HG03439 (cell line): ENCODE results near the gene PIH1D2.
A peak's percentile ranks its signal among the peaks of the same experiment; 100 is the strongest.
"Not testable (repeated sequence)": the region's sequence is repeated elsewhere in the genome, so short reads cannot be mapped to it uniquely, and the experiment has no call there.

Source experiments
- ATAC-seq: cut with Tn5 transposase; IDR thresholded peaks from one replicate; pipeline ENCODE4 v1.9.1; 2021; ENCODE audit warnings: mild to moderate bottlenecking, moderate library complexity; ENCODE audit not compliant: unreplicated experiment

The PIH1D2 gene

DNA sequence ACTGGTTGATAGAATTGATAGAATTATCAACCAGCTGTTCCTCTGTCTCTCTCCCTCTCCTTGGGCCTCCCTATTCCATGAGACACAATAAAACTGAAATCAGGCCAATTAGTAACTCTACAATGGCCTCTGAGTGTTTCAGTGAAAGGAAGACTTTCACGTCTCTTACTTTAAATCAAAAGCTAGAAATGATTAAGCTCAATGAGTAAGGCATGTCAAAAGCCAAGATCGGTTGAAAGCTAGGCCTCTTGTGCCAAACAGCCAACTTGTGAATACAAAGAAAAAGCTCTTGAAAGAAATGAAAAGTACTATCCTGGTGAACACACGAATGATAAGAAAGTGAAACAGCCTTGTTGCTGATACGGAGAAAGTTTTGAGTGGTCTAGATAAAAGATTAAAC, 16.6 kb downstream of the PIH1D2 start:
- no peak for ATAC-seq

DNA sequence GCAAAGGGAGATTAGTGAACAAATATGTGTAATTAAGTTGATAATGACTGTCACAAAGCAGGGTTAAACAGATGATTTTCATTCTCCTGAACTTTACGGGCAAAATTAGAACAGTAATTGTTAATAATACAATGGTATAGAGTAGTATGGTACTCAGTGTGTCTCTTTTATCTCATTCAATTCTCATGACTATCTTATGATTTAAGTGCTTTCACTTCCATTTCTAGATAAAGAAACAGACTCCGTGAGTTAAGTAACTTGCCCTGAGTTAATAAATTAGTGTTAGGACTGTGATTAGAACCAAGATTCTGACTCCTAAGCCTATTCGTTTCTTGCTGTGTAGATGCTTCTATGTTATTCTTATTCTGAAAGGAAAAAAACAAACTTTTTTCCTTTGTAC, 22.0 kb downstream of the PIH1D2 start:
- ATAC-seq = no peak

- peak; percentile 69 for ATAC-seq
Measured at GRCh38 chr11:112050721-112051120, 23.1 kb downstream of the PIH1D2 start.

- no peak for ATAC-seq
Measured at GRCh38 chr11:112049777-112050176, 24.0 kb downstream of the PIH1D2 start.

DNA sequence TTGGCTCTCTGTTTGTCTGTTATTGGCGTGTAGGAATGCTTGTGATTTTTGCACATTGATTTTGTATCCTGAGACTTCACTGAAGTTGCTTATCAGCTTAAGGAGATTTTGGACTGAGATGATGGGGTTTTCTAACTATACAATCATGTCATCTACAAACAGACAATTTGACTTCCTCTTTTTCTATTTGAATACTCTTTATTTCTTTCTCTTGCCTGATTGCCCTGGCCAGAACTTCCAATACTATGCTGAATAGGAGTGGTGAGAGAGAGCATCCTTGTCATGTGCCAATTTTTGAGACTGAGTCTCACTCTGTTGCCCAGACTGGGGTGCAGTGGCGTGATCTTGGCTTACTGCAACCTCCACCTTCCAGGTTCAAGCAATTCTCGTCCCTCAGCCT, 25.6 kb downstream of the PIH1D2 start:
- ATAC-seq = not testable (repeated sequence)

- ATAC-seq = not testable (repeated sequence)
Measured at GRCh38 chr11:112046647-112047046, 27.2 kb downstream of the PIH1D2 start.

DNA sequence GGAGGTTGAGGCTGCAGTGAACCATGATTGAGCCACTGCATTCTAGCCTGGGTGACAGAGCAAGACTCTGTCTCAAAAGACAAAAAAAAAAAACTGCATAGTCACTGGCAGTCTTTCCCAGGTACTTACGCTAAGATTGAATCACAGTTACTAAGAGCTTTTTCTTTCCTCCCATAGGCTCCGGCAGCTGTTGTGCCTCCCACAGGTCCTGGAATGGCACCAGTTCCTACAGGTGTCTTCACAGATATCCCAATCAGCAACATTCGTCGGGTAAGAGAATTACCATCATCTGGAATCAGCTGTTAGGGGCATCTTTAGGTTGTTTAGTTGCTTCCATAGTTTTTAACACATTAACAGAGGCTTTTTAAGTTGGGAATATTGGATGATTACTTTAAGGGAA, 28.9 kb downstream of the PIH1D2 start:
- no peak for ATAC-seq

DNA sequence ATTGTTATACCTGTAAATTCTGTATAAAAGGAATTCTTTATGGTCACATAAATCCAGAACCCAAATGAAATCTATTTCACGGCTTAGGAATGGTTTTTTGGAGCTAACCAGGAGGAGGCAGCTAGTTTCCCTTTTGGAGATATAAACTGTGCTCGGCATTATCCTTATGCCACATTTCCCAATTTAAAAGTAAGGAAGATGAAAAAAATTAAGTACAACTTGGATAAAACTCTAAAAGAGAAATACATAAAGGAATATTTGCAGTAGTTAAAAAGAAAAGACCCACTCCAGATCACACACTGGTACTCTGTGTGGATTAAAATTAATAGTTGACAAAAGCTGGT, 30.9 kb downstream of the PIH1D2 start:
- ATAC-seq = no peak

GRCh38 chr11:112042161-112042960, 31.5 kb downstream of the PIH1D2 start:
- ATAC-seq = no peak

- ATAC-seq = no peak
Measured at GRCh38 chr11:112037527-112037926, 36.3 kb downstream of the PIH1D2 start.

- no peak for ATAC-seq
Measured at GRCh38 chr11:112033902-112034301, 39.9 kb downstream of the PIH1D2 start.

DNA sequence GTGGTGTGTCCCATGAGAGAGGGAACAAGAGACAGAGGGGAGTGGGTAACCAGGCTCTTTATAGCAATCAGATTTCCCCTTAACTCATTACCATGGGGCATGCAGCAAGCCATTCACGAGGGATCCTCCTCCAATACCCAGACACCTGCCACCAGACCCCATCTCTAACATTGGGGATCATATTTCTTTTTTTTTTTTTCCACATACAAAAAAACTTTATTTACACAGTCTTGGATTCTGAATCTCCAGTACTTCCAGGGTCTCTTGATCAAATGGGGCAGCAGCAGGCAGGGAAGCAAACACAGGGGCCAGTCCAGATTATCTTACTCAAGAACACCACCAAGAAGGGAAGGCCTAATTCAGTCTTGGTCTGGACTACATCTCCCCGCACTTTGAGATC, 44.4 kb downstream of the PIH1D2 start:
- no peak for ATAC-seq

DNA sequence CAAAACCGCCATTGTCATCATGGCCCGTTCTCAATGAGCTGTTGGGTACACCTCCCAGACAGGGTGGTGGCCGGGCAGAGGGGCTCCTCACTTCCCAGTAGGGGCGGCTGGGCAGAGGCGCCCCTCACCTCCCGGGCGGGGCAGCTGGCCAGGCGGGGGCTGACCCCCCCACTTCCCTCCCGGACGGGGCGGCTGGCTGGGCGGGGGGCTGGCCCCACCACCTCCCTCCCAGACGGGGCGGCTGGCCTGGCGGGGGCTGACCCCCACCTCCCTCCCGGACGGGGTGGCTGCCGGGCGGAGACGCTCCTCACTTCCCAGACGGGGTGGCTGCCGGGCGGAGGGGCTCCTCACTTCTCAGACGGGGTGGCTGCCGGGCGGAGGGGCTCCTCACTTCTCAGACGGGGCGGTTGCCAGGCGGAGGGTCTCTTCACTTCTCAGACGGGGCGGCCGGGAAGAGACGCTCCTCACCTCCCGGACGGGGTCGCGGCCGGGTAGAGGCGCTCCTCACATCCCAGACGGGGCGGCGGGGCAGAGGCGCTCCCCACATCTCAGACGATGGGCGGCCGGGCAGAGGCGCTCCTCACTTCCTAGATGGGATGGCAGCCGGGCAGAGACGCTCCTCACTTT, 46.9 kb downstream of the PIH1D2 start:
- ATAC-seq = not testable (repeated sequence)

DNA sequence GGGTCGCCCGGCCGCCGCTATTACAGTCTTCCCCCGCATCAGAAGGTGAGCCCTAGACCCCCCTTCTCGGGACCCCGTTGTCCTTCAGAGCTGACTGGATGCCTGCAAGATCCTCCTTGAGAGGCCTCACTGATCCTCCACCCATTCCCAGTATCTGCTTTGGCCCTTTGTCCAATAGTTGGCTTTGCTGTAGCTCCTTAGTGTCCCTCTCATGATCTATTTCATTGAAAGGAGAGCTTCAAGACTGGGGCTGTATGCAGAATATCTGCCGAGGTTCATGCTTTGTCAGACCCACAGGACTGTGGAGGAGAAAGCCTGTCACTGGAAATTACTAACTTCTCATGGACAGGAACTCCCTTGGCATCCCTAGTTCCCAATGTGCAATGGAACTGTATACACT, 48.1 kb downstream of the PIH1D2 start:
- ATAC-seq = no peak

DNA sequence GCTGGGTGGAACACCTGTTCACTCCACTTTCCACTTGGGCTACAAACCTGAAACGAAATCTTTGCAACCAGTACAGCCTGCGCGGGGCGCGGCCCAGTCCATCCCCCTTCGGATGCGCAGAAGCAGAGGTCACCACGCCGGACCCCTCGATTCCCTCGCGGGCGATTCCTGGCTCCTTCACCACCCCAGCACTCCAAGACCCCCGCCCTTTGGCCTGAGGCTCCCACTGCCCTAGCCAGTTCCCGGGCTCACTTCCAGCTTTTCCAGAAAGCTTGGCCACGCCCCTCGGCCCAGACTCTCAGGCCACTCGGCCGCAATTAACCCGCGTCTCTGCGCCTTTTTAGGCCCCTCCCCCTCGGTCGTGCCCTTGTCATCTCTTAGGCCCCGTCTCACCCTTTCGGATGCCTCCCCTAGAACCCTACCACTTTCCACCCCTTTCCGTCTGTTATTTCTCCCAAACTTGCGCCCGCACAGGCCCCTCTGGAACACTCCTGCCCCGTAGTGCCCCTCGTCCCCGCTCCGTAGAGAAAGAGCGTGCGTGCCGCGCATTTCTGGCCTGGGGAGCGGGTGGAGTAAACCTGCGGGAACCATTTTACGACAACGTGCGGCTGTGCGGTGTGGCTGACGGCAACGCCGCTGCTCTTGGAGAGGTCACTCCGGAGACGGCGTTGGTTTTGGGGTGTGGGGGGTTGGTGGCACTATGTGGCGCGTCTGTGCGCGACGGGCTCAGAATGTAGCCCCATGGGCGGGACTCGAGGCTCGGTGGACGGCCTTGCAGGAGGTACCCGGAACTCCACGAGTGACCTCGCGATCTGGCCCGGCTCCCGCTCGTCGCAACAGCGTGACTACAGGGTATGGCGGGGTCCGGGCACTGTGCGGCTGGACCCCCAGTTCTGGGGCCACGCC, 48.8 kb downstream of the PIH1D2 start, which contains the start of gene DLAT:
Gene DLAT (plus strand): TSS at position 636 of the 906 bp plus-strand sequence. CDS start 65 bp downstream, at position 701.
- ATAC-seq = peak; percentile 86

DNA sequence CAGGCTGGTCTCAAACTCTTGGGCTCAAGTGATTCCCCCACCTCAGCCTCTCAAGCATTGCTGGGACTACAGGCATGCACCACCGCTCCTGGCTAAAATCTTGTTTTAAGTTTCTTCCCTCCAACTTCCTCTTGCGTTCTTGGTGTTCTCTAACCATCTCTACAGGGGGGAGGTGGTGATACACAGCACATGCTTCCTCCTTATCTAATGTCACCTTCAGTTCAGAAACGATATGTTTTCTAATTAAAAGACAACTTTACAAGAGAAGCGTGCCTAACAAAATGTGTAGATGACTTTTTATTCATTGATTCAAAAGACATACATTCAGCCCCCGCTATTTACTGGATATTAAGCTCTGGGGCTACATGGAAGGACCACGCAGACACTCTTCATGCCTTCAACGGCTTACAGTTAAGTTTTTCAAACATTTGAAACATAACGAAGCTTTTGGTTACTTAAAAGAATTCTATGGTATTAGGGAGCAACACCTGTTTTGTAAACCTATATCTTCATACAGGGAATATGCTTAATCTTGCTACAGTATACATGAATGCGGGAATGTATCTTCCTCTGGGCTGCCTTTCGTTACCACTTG, 49.5 kb downstream of the PIH1D2 start:
- no peak for ATAC-seq

- ATAC-seq = no peak
Measured at GRCh38 chr11:112023104-112023503, 50.7 kb downstream of the PIH1D2 start.

GRCh38 chr11:112019066-112019465, 54.8 kb downstream of the PIH1D2 start:
- ATAC-seq = no peak
